Colonic mucosa (tissue), 4 donors: ENCODE results near the gene LARGE1. TPM values are rescaled to one million over a fixed set of nuclear protein-coding genes. Genes with fewer than 3 reads are reported as not detected.

Experiments
- DNase-seq: peaks from one replicate; pipeline ENCODE4 v3.0.0-alpha.2; 2020
- H3K27ac ChIP-seq: fragments of 200-600 bp; one replicate; pipeline ENCODE4 v1.8.0; 2021
- H3K27me3 ChIP-seq: fragments of 200-600 bp; one replicate; pipeline ENCODE4 v1.8.0; 2021
- H3K36me3 ChIP-seq: fragments of 200-600 bp; one replicate; pipeline ENCODE4 v1.8.0; 2021
- H3K4me1 ChIP-seq: fragments of 200-600 bp; one replicate; pipeline ENCODE4 v1.8.0; 2021; ENCODE audit warnings: mild to moderate bottlenecking
- H3K4me3 ChIP-seq: fragments of 200-600 bp; one replicate; pipeline ENCODE4 v1.8.0; 2021
- H3K9ac ChIP-seq, 2 donors: one replicate each; pipeline ENCODE4 v1.7.0; 2013; ENCODE audit warnings: control low read depth in 2 of 2, low read depth in 2 of 2, low read length in 2 of 2
- H3K9me3 ChIP-seq: fragments of 200-600 bp; one replicate; pipeline ENCODE4 v1.8.0; 2021
- CTCF ChIP-seq: fragments of 200-600 bp; IDR thresholded peaks from one replicate; pipeline ENCODE4 v1.8.0; 2022; ENCODE audit warnings: antibody characterized with exemption, mild to moderate bottlenecking
- intact Hi-C: fragments of 100-400 bp; cut with DNase I; formaldehyde crosslinking; loops from one replicate; pipeline ENCODE4 v1.14.1; 2022
- total RNA-seq, 2 donors: library from RNA; stranded (reverse); fragmentation: NEBNext Ultra II Directional in 1 of 2; extraction: Animal tissue kit (Norgen Biotek cat#: 25700) in 1 of 2; gene quantifications; one replicate each; pipeline ENCODE4 v1.2.1, GENCODE V29; 2021
- donor health status: healthy.
- donor health status: DM: no; HTN: no; CAD: no.
- donor health status: DM: no; HTN: no; CAD: no.

Gene LARGE1
- total RNA-seq, 2 donors from 2014 or later = 45.2 to 46.5 TPM

- no peaks in the 10 kb centered on the region for H3K9me3 ChIP-seq
- no peak overlapping the region for H3K27ac ChIP-seq
- intact Hi-C loops = no loop called here
- TF ChIP-seq CTCF = no peak
- no peak for DNase-seq
- no peaks in the 10 kb centered on the region for H3K36me3 ChIP-seq
- no peak overlapping the region for H3K9ac ChIP-seq
- H3K4me3 ChIP-seq = no peak overlapping the region
- H3K4me1 ChIP-seq = no peaks in the 10 kb centered on the region
- no peaks in the 10 kb centered on the region for H3K27me3 ChIP-seq
Observed at GRCh38 chr22:33906954-33907353, 13.3 kb downstream of the LARGE1 start.

GRCh38 chr22:33906475-33906874 lies 13.8 kb downstream of the LARGE1 start:
- Histone ChIP-seq H3K27ac (no peak overlapping the region), H3K4me1 (no peaks in the 10 kb centered on the region), H3K4me3 (no peak overlapping the region), H3K27me3 (no peaks in the 10 kb centered on the region), H3K9me3 (no peaks in the 10 kb centered on the region), H3K9ac (no peak overlapping the region), H3K36me3 (no peaks in the 10 kb centered on the region)
- no peak for TF ChIP-seq CTCF
- no peak for DNase-seq
- intact Hi-C loops = no loop called here

GRCh38 chr22:33903012-33903411 lies 17.3 kb downstream of the LARGE1 start:
- Histone ChIP-seq H3K4me1 (no peaks in the 10 kb centered on the region), H3K4me3 (no peak overlapping the region), H3K36me3 (no peaks in the 10 kb centered on the region), H3K9ac (no peak overlapping the region), H3K27me3 (no peaks in the 10 kb centered on the region), H3K9me3 (no peaks in the 10 kb centered on the region), H3K27ac (no peak overlapping the region)
- TF ChIP-seq CTCF = no peak
- no peak for DNase-seq
- intact Hi-C loops = no loop called here

GRCh38 chr22:33902073-33902472 lies 18.2 kb downstream of the LARGE1 start:
- no peaks in the 10 kb centered on the region for H3K36me3 ChIP-seq
- no peaks in the 10 kb centered on the region for H3K4me1 ChIP-seq
- no peaks in the 10 kb centered on the region for H3K9me3 ChIP-seq
- no peak for DNase-seq
- no peak overlapping the region for H3K9ac ChIP-seq
- no peak overlapping the region for H3K27ac ChIP-seq
- TF ChIP-seq CTCF = no peak
- intact Hi-C loops = no loop called here
- no peaks in the 10 kb centered on the region for H3K27me3 ChIP-seq
- H3K4me3 ChIP-seq = no peak overlapping the region

- TF ChIP-seq CTCF = no peak
- no peaks in the 10 kb centered on the region for H3K4me1 ChIP-seq
- H3K9ac ChIP-seq = no peak overlapping the region
- DNase-seq = no peak
- H3K27ac ChIP-seq = no peak overlapping the region
- no peaks in the 10 kb centered on the region for H3K9me3 ChIP-seq
- intact Hi-C loops = no loop called here
- no peak overlapping the region for H3K4me3 ChIP-seq
- no peaks in the 10 kb centered on the region for H3K27me3 ChIP-seq
- no peaks in the 10 kb centered on the region for H3K36me3 ChIP-seq
Observed at GRCh38 chr22:33898121-33898520, 22.2 kb downstream of the LARGE1 start.

- Histone ChIP-seq H3K9ac (no peak overlapping the region), H3K9me3 (no peaks in the 10 kb centered on the region), H3K27ac (no peak overlapping the region), H3K36me3 (no peaks in the 10 kb centered on the region), H3K27me3 (no peaks in the 10 kb centered on the region), H3K4me3 (no peak overlapping the region), H3K4me1 (no peaks in the 10 kb centered on the region)
- no peak for TF ChIP-seq CTCF
- intact Hi-C loops = no loop called here
- DNase-seq = no peak
Observed at GRCh38 chr22:33897448-33897835, 22.8 kb downstream of the LARGE1 start.
